ENCODE data around the gene SFXN4.

- no peak for TF ChIP-seq CTCF (IDR thresholded peaks at IDR 0.05)
- no peak for TF ChIP-seq POLR2A (IDR thresholded peaks at IDR 0.05)
Observed at GRCh38 chr10:119119400-119119799, 46.1 kb downstream of the SFXN4 start.

Data from adrenal gland (tissue), 5 donors.